Endothelial cell of umbilical vein (primary cell): Measurements from ENCODE around the gene CLDN2. TPM values are rescaled to one million over a fixed set of nuclear protein-coding genes. Genes with fewer than 3 reads are reported as not detected.

ENCODE experiments used
- BruUV-seq: library from RNA; stranded (reverse); fragments of 400-500 nt; replicated peaks from 2 replicates; lab custom pipeline; 2021; lab: Mats Ljungman, UMichigan
- CTCF ChIA-PET: fragments of 300-600, 350-600 bp; sonication (Branson Sonifier 250); formaldehyde crosslinking; loops from one replicate; lab custom pipeline; 2021; ENCODE audit warnings: antibody characterized with exemption, inconsistent platforms; lab: Charles Lee
- POLR2A ChIA-PET: fragments of 300-600, 350-600 bp; sonication (Branson Sonifier 250); formaldehyde crosslinking; loops from one replicate; lab custom pipeline; 2021; ENCODE audit warnings: antibody characterized with exemption, inconsistent platforms; lab: Charles Lee
- DNase-seq: peaks from one replicate; pipeline ENCODE4 v3.0.0-alpha.2; 2011; ENCODE audit warnings: low read depth, low spot score
- FAIRE-seq: peaks from 2 replicates; lab custom pipeline; 2011; peaks lifted over from hg19 to GRCh38; lab: Jason Lieb, UNC
- H2AFZ ChIP-seq: 2 replicates; pipeline ENCODE4 v1.6.0; 2012; ENCODE audit warnings: low read depth, low read length, control low read depth, inconsistent platforms
- H3K27ac ChIP-seq: 2 replicates; pipeline ENCODE4 v1.5.1; 2011; ENCODE audit warnings: low read depth, mild to moderate bottlenecking, control low read depth, low read length, moderate library complexity; ENCODE audit not compliant: insufficient read depth
- H3K27me3 ChIP-seq, 2 experiments: 2 replicates each; pipeline versions ENCODE4 v1.6.0 to v1.6.1; 2011; ENCODE audit warnings: low read length in 2 of 2, mixed read lengths in 1 of 2; ENCODE audit not compliant: control insufficient read depth in 2 of 2, insufficient read depth in 2 of 2
- H3K36me3 ChIP-seq, 2 experiments: 2 replicates in 1 of 2; 3 replicates in 1 of 2; pipeline ENCODE4 v1.5.1; 2011; ENCODE audit warnings: low read length in 2 of 2, mild to moderate bottlenecking in 1 of 2, moderate library complexity in 1 of 2; ENCODE audit not compliant: control insufficient read depth in 2 of 2, insufficient read depth in 2 of 2; ENCODE audit errors: extremely low read depth in 1 of 2
- H3K4me1 ChIP-seq: 3 replicates; pipeline ENCODE4 v1.5.1; 2011; ENCODE audit warnings: mild to moderate bottlenecking, low read length; ENCODE audit not compliant: control insufficient read depth, insufficient read depth; ENCODE audit errors: extremely low read depth
- H3K4me2 ChIP-seq: 2 replicates; pipeline ENCODE4 v1.6.1; 2011; ENCODE audit warnings: low read length, control low read depth, mixed read lengths; ENCODE audit not compliant: insufficient read depth
- H3K4me3 ChIP-seq, 3 experiments: fragments of 200-600 bp in 1 of 3; sonication (generic), shearing (Covaris generic) in 1 of 3; replicated peaks in 1 of 3; 2 replicates each; pipeline ENCODE4 v1.5.1; 2011 to 2016; ENCODE audit warnings: control low read depth in 3 of 3, low read length in 3 of 3, mild to moderate bottlenecking in 2 of 3, inconsistent platforms in 1 of 3, low read depth in 1 of 3, moderate library complexity in 1 of 3; ENCODE audit not compliant: insufficient read depth in 1 of 3
- H3K79me2 ChIP-seq: 2 replicates; pipeline ENCODE4 v1.6.0; 2012; ENCODE audit warnings: low read length, inconsistent platforms; ENCODE audit not compliant: control insufficient read depth, insufficient read depth
- H3K9ac ChIP-seq: replicated peaks from 2 replicates; pipeline ENCODE3; 2011; ENCODE audit warnings: low read length, control low read depth; ENCODE audit not compliant: insufficient read depth; ENCODE audit errors: extremely low read depth
- H3K9me1 ChIP-seq: replicated peaks from 3 replicates; pipeline ENCODE4 v1.6.0; 2011; ENCODE audit warnings: mild to moderate bottlenecking, low read length; ENCODE audit not compliant: control insufficient read depth, insufficient read depth; ENCODE audit errors: extremely low read depth
- H3K9me3 ChIP-seq: replicated peaks from 2 replicates; pipeline ENCODE4 v1.5.1; 2012; ENCODE audit warnings: low read length, inconsistent platforms; ENCODE audit not compliant: control insufficient read depth, insufficient read depth
- H4K20me1 ChIP-seq: replicated peaks from 2 replicates; pipeline ENCODE3; 2011; ENCODE audit warnings: mild to moderate bottlenecking, low read length; ENCODE audit not compliant: control insufficient read depth, insufficient read depth; ENCODE audit errors: extremely low read depth
- CTCF ChIP-seq, 2 donors: IDR thresholded peaks; 1 replicate in 1 of 2; 2 replicates in 1 of 2; pipeline ENCODE4 v1.5.1; 2011; ENCODE audit warnings: low read length in 2 of 2, mild to moderate bottlenecking in 2 of 2, moderate library complexity in 2 of 2, control low read depth in 1 of 2, inconsistent platforms in 1 of 2, low read depth in 1 of 2; ENCODE audit not compliant: insufficient read depth in 1 of 2; ENCODE audit errors: extremely low read depth in 1 of 2
- EZH2 ChIP-seq: IDR thresholded peaks from 2 replicates; pipeline ENCODE4 v1.6.1; 2012; ENCODE audit warnings: borderline replicate concordance, low read depth, mild to moderate bottlenecking, moderate library complexity, low read length, inconsistent platforms; ENCODE audit not compliant: severe bottlenecking
- FOS ChIP-seq: IDR thresholded peaks from 2 replicates; pipeline ENCODE4 v1.6.1; 2011; ENCODE audit warnings: mild to moderate bottlenecking, low read length, moderate library complexity, borderline replicate concordance; ENCODE audit not compliant: insufficient read depth
- GATA2 ChIP-seq: IDR thresholded peaks from 2 replicates; pipeline ENCODE4 v1.7.0; 2011; ENCODE audit warnings: low read depth, mild to moderate bottlenecking, moderate library complexity, mixed read lengths, low read length; ENCODE audit not compliant: insufficient read length, insufficient read depth
- JUN ChIP-seq: IDR thresholded peaks from 2 replicates; pipeline ENCODE4 v1.6.1; 2011; ENCODE audit warnings: borderline replicate concordance, low read depth; ENCODE audit not compliant: insufficient read length, insufficient read depth
- MAX ChIP-seq: IDR thresholded peaks from 2 replicates; pipeline ENCODE4 v1.6.1; 2011; ENCODE audit not compliant: insufficient read depth, insufficient read length
- MYC ChIP-seq: IDR thresholded peaks from one replicate; pipeline ENCODE4 v1.6.1; 2011; ENCODE audit warnings: mild to moderate bottlenecking, low read depth, low read length
- POLR2A ChIP-seq: IDR thresholded peaks from 2 replicates; pipeline ENCODE4 v1.6.1; 2012; ENCODE audit warnings: low read depth, mild to moderate bottlenecking, control low read depth, low read length
- POLR2AphosphoS5 ChIP-seq: IDR thresholded peaks from 2 replicates; pipeline ENCODE4 v1.6.1; 2012; ENCODE audit warnings: low read depth, mild to moderate bottlenecking, control low read depth, low read length, moderate library complexity; ENCODE audit not compliant: insufficient read depth
- dilution Hi-C: fragments of 300-500 bp; cut with MboI; formaldehyde crosslinking; loops from one replicate; pipeline ENCODE4 v1.15.0; 2019; ENCODE audit warnings: low sequenced_read_pairs; ENCODE audit not compliant: extremely low pct_ligation_motif_present
- intact Hi-C: fragments of 100-400 bp; cut with micrococcal nuclease; formaldehyde crosslinking; loops from one replicate; pipeline ENCODE4 v1.10.0; 2022
- polyA plus RNA-seq, 4 experiments: library from polyadenylated mRNA; depleted of rRNA in 3 of 4; stranded (reverse) in 3 of 4; unstranded in 1 of 4; fragments of >200 nt; gene quantifications; 2 replicates each; pipeline versions ENCODE4 v1.2.1 to v1.2.3, GENCODE V29; 2011 to 2012; ENCODE audit warnings: missing spikeins in 1 of 4
- total RNA-seq: library from RNA; stranded (reverse); gene quantifications from 2 replicates; pipeline ENCODE4 v1.2.3, GENCODE V29; 2021

The CLDN2 gene
- total and polyA plus RNA-seq, 2 donors (not counting 3 experiments of a cell fraction or from before 2014, with no cell fraction given): not detected

GRCh38 chrX:106935175-106935574, 15.0 kb downstream of the CLDN2 start:
- Histone ChIP-seq H3K4me1 (peaks cover 23% of the 10 kb centered on the region), H3K36me3 (no peaks in the 10 kb centered on the region), H4K20me1 (no peaks in the 10 kb centered on the region), H3K27me3 (no peaks in the 10 kb centered on the region), H3K27ac (no peak overlapping the region), H3K4me3 (no peak overlapping the region), H3K79me2 (no peaks in the 10 kb centered on the region), H3K9me3 (no peaks in the 10 kb centered on the region), H3K9ac (no peak overlapping the region), H3K4me2 (no peak overlapping the region), H2AFZ (no peak overlapping the region), H3K9me1 (no peaks in the 10 kb centered on the region)
- dilution Hi-C loops (no loop called here), intact Hi-C loops (loop anchor here (5.0 kb wide), 1 partner anchor 38 kb away; no protein-coding TSS in a partner anchor)
- no peak for TF ChIP-seq JUN
- no peak for TF ChIP-seq MYC
- TF ChIP-seq MAX: no peak
- no peak for TF ChIP-seq GATA2
- no peak for TF ChIP-seq POLR2A
- no peak for TF ChIP-seq EZH2
- no peak for TF ChIP-seq CTCF (IDR thresholded peaks at IDR 0.05; ENCODE audit: extremely low read depth in 1 of 2, insufficient read depth in 1 of 2, low read depth in 1 of 2, low read length in 2 of 2)
- no peak for TF ChIP-seq FOS
- TF ChIP-seq POLR2AphosphoS5: no peak
- ChIA-PET CTCF (interaction anchor here (1.0 kb wide), 1 partner anchor 41 kb away, joined by 3 read pairs; no protein-coding TSS in a partner anchor), POLR2A (no interaction called here)
- FAIRE-seq: peak; percentile 91
- peak; percentile 30 for DNase-seq
- no TSS peak for BruUV-seq
